GM18498 (cell line): ENCODE results near the gene TSPAN31.

Source experiments
- ATAC-seq: cut with Tn5 transposase; IDR thresholded peaks from one replicate; pipeline ENCODE4 v1.9.1; 2021; ENCODE audit warnings: mild to moderate bottlenecking, moderate library complexity; ENCODE audit not compliant: unreplicated experiment

The TSPAN31 gene

DNA sequence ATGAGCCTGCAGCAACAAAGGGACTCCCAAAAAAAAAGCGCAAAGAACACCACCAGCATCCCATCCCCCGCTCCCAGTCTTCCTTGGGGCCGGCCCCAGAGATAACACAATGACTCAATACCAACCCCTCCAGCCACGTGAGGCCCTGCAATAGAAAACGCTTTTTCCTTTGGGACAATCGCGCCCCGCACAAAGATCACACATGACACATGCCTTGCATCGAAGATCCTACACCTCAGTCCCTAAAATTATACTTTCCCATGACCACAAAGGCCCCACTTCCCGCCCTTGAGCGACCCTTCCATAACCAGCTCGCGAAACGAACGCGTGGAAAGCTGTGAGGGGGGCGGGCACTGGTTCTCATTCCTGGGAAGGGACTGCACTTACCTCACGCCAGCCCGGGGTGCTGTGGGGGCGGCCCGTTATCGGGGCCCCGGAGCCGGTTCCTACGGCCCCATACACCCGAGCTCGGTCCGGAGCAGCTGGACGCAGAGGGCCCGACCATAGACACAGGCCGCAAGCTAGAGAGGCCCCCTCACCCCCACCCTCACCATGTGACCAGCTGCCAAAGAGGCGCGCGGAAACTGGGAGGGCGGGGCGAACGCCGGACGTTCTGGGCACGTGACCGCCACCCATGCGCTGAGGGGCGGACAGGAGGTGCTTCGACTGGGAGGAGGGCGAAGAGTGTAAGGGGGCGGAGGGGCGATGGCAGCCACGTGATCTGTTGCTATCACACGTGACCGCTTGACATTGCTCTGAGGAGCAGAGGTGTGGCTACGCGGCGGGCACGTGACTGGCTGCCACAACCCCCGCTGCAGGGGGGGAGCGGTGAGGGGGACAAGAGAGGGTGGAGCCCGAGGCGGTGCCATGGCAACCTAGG, 7.2 kb downstream of the TSPAN31 start, which contains the start of gene CDK4:
Gene CDK4 (minus strand): TSS at position 523 of the 880 bp plus-strand sequence. CDS start 593 bp downstream, outside the sequence.
- ATAC-seq: peak; percentile 70

DNA sequence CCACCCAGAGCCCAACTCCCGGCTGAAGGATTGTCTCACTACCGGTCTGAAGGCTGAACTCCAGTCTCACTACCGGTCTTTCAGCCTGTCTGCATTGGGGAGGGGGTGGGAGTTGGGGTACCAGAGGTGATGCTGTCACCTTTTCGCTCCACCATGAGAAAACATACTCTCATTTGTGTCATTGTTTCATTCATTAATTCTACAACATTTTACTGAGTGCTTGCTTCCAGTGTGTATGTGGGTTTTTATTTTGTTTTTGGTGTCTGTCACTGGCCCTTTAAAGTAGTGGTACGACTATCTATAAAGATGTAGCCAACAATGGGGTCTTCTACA, 7.8 kb downstream of the TSPAN31 start:
- no peak for ATAC-seq

DNA sequence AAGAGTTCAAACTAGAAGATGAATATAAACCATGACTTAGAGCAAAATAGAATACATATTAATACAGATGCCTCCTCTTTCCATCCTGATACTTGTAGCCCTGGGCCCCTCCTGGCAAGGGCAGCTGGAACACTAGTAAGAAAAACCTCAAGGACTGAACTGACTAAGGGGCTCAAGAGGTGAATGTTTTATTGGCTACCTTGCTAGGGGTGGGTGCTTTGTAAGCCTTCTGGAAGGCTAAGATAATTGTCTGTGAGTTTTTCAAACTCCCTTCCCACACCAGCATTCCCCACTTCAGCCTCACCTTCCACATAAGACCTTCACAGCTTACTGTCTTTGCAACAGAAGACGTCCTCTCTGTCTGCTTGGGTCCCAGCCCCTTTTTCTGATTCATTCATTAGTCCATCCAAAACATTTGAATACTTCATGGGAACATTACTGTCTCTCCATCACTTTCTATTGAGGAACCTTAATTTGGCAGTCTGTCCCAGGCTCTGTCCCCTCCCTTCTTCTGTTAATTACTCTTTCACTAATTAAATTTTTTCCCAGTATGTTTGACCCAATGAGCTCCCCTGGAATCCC, 9.0 kb downstream of the TSPAN31 start:
- ATAC-seq: no peak

DNA sequence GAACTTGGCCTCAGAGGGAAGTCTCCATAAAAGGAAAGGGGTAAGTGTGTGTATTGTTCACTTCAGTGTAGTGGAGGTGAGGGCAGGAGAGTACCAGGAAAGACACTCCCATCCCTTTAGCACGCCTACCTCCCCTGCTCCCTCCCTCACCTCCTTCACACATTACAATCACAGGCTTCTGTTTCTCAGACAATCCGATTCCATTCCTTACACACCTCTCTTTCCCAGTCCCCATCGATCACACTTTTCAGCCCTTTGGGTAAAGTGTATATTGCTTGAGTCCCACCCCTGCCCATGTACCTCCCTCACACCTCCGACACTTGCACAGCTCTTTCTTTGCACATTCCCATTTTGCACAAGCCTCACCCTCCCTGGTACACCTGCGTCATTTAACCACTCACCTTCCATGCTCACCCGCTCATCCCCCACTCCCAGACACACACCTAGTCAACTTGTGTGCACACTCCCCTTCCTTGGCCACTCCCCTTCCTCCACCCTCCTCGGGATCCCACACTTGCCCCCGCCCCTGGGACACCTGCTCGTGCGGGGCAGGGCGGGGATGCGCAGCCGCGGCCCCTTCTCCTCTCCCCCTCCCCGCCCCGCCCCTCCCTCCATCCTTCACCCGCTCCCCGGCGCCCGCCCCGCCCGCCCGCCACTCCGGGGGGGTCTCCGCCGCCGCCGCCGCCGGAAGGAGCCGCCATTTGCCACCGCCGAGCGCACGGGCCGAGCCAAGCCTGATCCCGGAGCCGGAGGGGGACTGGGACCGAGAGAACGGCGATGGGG, 9.8 kb downstream of the TSPAN31 start, which contains the start of gene MARCHF9:
Gene MARCHF9 (plus strand): TSS at position 693 of the 783 bp plus-strand sequence. CDS start 426 bp downstream, outside the sequence.
- peak; percentile 39 for ATAC-seq

DNA sequence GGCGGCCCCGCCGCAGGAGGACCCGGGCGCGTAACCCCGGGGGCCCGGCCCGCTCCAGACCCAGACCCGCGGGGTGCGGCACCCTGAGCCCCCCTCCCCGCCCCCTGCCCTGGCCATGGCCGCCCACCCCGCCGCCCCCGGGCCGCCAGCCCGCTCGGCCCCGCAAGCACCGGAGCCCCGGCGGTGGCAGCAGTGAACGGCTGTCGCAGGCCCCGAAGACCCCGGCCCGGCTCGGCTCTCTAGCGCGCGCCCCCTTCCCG, 10.3 kb downstream of the TSPAN31 start:
- no peak for ATAC-seq

DNA sequence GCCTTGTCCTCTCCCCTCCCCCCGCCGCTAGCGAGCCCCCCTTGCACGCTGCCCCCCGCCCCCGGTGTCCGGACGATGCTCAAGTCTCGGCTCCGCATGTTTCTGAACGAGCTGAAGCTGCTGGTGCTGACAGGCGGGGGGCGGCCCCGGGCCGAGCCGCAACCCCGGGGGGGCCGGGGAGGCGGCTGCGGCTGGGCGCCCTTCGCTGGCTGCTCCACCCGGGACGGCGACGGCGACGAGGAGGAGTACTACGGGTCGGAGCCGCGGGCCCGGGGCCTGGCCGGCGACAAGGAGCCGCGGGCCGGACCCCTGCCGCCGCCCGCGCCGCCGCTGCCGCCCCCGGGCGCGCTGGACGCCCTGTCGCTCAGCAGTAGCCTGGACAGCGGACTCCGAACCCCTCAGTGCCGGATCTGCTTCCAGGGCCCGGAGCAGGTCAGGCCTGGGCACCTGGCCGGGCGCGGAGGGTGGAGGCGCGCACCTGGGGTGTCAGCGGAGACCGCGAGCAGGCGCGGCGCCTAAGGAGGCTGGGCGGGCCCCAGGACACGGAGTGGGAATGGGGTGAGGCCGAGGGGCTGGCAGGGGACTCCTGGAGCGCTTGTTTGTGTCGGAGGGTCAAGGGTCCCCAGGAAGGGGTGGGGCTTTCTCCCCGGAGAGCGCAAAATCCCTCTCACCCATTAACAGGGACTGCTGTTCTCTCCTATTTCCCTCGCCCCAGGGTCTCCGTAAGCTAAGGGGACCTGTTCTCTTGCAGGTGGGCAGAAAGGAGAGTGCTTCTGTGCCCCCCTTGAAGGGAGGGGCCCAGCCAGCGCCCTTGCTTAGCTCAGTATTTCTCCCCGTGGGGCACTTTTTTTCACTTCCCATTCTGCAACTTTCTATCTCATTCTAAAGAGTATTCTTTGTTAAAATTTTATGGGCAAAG, 10.9 kb downstream of the TSPAN31 start:
- ATAC-seq: no peak

DNA sequence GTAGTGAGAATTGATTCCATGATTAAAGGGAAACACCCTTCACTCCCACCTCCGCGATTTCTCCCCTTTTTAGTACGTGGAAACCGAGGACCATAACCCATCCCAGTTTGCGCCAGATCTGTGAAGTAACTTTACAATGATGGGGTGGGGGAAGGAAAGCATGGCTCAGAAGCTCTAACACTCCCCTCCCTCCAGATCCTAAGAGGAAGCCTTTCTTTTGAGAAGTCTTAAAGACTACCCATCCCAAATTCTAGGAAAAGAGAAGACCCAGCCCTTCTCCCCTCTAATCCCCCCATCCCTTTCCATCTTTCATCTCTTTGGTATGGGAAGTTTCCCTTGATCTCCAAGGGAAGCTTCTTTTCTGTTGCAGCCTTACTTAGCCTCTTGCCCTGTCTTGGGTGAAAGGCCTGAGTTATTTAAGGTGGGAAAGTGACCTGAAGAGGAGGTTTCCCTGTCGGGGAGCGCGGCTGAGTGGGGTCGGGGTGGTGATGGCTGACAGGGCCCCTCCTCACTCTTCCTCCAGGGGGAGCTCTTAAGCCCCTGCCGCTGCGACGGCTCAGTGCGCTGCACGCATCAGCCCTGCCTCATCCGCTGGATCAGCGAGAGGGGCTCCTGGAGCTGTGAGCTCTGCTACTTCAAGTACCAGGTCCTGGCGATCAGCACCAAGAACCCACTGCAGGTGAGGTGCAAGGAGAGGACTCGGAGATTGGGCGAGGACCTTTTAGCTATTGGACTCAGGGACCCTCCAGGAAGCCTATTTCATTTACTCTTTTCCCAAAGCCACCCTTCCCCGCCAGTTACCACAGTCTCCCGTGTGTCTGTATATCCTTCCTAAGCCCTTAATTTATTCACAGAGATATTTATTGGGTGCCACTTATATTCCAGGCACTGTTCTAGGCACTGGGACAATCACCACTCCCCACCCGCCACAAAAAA, 11.8 kb downstream of the TSPAN31 start:
- no peak for ATAC-seq

DNA sequence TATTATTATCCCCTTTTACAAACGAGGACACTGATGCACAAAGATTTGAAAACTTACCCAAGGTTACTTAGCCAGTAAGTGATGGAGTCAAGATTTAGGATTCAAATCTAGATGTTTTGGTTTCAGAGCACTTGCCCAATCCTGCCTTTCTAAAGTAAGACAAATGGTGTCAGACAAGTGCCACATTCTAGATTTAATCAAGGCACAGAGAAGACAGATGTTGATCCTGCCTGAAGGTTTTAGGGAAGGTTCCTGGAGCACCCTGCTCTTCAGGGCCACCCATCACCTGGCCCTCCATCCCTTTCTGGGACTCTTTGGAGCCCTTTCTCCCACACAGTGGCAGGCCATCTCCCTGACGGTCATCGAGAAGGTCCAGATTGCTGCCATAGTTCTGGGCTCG, 12.9 kb downstream of the TSPAN31 start:
- no peak for ATAC-seq

DNA sequence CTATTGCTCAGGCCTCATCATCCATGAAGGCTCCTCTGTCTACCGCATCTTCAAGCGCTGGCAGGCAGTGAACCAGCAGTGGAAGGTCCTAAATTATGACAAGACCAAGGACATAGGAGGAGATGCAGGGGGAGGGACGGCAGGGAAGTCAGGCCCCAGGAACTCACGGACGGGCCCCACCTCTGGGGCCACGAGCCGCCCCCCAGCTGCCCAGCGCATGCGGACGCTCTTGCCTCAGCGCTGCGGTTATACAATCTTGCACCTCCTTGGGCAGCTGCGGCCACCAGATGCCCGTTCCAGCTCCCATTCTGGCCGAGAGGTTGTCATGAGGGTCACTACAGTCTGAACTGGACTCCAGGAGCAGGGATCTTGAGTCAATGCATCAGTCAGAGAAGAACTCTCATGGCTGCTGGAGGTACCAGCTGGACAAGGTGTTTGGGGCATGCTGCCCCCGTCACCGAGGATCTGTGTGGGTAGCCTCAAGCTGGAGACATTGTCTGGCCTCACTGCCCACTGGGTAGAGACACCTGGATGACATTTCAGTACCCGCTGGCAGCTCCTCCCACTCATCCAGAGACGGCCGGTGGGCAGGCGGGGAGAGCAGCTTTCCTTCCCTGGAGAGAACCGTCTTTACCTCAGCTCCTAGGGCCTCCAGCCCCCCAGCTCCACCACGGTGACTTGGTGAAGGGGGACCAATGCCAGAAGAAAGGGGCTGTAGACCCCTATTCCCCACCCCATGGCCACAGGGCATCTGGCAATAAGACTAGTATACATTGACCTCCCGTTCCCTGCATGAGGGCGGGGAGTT, 13.9 kb downstream of the TSPAN31 start:
- ATAC-seq: no peak

DNA sequence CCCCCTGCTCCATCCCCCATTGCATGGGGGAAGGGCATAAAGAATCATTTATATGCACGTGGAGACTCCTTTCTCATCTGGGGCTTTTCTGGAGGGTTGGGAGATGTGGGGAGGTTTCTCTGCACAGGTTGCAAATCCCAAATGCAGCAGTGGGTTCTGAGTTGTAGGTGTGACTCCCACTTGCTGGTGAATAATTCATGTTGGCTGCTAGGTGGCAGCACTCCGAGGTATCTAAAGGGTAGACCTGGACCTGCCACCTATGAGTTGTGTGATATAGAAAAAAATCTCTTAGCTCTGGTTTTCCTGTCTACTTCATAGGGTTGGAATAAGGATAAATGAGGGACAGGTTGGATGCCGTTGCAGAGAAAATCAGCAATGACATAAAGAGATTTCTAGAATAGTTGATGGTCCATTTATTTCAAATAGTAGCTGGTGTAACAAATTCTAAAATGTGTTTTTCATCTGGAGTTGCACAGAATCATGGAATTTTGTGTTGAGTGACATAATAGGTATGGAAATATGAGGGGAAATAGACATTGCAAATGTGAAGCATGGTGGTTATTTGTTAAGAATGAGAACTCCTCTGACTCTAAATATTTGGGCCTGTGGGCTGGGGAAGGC, 14.6 kb downstream of the TSPAN31 start:
- ATAC-seq: no peak

DNA sequence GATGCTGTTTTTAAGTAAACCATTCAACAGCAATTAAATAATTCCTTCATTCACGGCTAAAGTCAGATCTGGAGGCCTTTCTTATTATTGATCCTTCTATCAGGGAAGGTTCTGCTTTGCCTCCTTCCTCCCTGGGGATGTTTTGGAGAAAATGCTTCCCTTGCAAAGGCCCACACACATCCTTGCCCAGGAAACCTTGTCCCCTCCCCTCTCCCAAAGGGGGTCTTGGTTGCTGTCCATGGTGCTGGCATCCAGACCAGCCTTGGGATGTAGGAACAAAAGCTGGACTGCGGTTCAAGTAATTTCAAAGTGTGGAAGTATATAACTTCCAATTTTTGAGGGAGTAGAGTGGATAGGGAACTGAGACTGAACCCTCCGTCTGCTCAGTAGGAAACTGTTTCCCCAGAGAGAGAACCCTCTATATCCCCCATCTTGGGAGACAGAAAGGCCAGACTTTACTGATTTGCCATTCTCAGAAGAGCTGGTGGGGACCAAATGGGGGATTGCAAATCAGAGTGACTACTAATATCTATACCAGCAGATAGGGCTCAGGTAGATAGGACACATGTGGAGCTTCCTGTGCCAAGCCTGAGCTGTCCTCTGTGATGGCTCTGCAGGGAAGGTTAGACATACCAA, 15.6 kb downstream of the TSPAN31 start:
- no peak for ATAC-seq

DNA sequence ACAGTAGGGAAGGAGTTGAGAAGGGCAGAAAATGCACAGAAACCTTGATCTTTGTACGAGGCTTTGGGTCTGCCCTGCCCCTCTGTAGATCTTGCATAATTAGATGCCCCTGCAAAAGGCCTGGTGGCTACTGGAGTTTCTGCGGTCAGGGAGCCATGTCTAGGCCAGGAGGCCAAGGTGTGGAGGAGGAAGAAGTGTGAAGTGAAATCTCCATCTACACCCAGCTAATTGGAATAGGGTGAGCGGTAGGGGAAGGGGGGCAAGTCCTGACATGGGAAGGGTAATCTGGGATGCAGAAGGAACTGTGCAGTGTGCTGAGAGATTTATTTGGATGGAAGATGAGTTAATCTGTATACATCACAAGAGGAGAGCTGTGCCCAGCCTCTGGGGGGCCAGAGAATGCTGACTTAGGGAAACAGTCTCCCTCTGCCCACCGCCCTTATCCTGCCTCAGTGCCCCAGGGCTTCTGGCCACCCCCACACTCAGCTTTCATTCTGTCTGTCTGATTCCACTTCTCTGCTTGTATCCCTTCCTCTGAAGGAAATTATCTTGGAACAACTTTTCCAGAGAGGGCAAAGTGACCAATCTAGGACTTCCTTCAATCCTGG, 16.7 kb downstream of the TSPAN31 start:
- no peak for ATAC-seq

DNA sequence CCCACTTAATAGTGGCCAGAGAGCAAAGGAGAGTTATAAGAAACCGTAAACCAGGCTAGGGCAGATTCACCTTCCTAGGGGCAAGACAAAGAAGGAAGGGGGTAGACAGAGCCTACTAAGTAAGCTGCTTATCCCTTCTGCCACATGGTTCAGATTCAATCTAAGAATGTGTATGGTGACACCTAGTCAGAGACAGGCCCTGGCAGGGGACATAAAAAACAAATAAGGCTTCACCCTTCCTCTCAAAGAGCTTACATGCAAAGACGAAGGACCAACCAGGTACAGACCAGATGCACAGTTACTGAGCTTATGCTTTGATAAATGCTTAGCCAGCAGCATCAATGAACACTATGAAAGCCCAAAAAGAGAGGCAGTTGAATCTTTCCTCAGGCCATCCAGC, 17.6 kb downstream of the TSPAN31 start:
- no peak for ATAC-seq

DNA sequence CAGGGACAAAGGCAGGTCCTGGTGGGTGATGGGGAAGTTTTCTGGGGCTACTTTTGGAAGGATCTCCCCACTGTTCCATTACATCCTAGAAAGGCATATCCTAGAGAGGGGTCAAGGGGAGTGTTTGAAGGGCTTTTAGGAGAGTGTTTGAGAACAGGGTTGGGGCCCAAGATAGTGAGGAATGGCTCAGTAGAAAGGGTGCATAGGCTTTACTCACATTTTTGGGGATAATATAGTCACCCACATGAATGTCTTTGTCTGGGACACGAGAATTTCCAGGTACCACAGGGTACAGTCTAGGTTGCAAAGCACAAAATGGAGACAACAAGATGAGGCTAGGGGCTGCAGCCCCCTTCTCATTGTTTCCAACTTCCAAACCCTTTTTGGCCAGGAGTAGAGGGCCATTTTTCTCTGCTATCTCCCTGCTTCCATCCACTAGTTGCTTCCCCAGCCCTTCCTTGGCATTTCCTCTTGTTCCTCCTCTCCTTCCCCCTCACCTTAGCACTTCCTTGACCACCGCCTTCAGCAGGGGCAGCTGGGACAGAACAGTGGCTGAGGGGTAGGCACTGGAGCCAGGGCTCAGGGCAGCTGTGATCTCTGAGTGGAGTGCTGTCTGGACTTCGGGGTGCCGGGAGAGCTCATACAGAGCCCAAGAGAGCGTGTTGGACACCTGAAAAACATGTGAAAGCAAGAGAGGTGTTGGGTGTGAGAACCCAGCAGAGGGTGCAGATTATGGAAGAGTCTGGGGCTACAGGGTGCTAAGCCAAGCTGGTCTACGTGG, 19.2 kb downstream of the TSPAN31 start:
- no peak for ATAC-seq

DNA sequence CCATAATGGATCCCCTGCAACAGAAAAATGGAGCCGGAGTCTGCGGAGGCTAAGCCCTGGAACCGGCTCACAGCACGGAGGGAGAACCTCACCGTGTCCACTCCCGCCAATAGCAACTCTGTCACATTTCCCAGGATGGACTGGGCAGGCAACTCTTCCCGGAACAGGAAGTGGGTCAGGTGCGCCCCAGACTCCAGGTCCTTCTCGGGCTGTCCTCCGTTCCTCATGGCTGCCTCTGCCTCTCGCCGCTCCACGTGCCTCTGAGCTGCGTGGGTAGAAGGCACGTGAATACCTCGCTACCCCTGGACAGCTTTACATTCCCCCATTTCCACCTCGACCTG, 19.8 kb downstream of the TSPAN31 start:
- peak; percentile 15 for ATAC-seq

DNA sequence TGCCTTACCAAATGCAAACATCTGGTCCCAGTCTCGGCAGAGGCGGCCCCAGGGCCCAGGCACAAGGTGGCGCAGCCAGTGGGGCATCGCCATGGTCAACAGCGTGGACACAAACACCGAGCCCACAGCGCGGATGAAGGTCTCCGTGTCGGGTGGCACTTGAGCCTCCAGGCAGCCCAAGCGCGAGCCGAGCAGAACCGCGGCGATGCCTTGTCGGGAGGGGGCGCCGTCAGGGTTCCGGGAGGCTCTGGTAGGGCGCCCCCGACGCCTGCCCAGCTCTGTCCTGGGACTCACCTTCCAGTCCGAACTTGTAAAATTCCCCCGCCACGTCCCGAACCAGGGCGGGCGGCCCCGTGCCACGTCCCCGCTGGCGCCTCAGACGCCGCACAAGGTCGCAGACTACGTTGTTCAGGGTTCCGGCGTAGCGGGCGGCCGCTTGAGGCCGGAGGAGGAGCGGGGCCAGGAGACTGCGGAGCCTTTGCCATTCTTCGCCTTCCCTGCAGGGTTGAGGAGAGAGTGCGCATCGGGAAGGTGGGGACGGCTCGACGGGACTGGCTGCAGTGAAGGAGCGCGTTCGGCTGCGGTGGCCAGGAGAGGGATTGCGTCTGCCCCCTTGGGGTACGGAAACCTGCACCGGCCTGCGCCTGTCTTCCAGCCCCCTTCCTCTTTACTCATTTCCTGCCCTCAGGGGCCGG, 20.3 kb downstream of the TSPAN31 start:
- peak; percentile 63 for ATAC-seq
